SU-DHL-6 (cell line): ENCODE measurements around the gene IL17RC.

ENCODE experiments used
- H2AFZ ChIP-seq: fragments of 200-600 bp; sonication (generic); 2 replicates; pipeline ENCODE4 v1.6.1; 2014; ENCODE audit warnings: low read depth, mild to moderate bottlenecking, moderate library complexity, mixed read lengths, antibody characterized with exemption, low read length; ENCODE audit not compliant: severe bottlenecking
- H3F3A ChIP-seq: fragments of 200-600 bp; shearing (Covaris generic); 2 replicates; pipeline ENCODE4 v1.6.0; 2016; ENCODE audit warnings: antibody characterized with exemption, mild to moderate bottlenecking; ENCODE audit not compliant: insufficient read depth
- H3K27ac ChIP-seq: fragments of 200-600 bp; sonication (generic); 2 replicates; pipeline ENCODE4 v1.5.1; 2016; ENCODE audit warnings: low read depth, mild to moderate bottlenecking, low read length, moderate library complexity, mixed read lengths
- H3K27me3 ChIP-seq: fragments of 200-600 bp; sonication (generic), shearing (Covaris generic); 2 replicates; pipeline ENCODE4 v1.6.0; 2014; ENCODE audit warnings: mild to moderate bottlenecking, low read length
- H3K36me3 ChIP-seq: fragments of 200-600 bp; sonication (generic); 2 replicates; pipeline ENCODE4 v1.6.1; 2014; ENCODE audit warnings: mild to moderate bottlenecking, low read length, mixed read lengths
- H3K4me2 ChIP-seq: fragments of 300-600, 200-600 bp; shearing (Covaris generic), sonication (generic); 2 replicates; pipeline ENCODE4 v1.6.0; 2014; ENCODE audit warnings: low read length, low read depth, mild to moderate bottlenecking; ENCODE audit not compliant: poor library complexity, severe bottlenecking
- H3K4me3 ChIP-seq: fragments of 200-600 bp; sonication (generic); 2 replicates; pipeline ENCODE4 v1.5.1; 2014; ENCODE audit warnings: antibody characterized with exemption, low read length, mild to moderate bottlenecking, mixed read lengths; ENCODE audit not compliant: insufficient read depth, poor library complexity, severe bottlenecking
- H3K79me2 ChIP-seq: fragments of 200-600 bp; sonication (generic); 2 replicates; pipeline ENCODE4 v1.6.1; 2014; ENCODE audit warnings: mild to moderate bottlenecking, low read length, moderate library complexity; ENCODE audit not compliant: insufficient read depth
- H3K9ac ChIP-seq: fragments of 200-600 bp; sonication (generic); 2 replicates; pipeline ENCODE4 v1.7.0; 2014; ENCODE audit warnings: mild to moderate bottlenecking, low read length
- H3K9me2 ChIP-seq: fragments of 200-600 bp; sonication (generic); replicated peaks from 2 replicates; pipeline ENCODE4 v1.6.1; 2014; ENCODE audit warnings: low read length; ENCODE audit not compliant: insufficient read depth
- H3K9me3 ChIP-seq: fragments of 200-600 bp; sonication (generic); 2 replicates; pipeline ENCODE4 v1.6.1; 2014; ENCODE audit warnings: low read length, mixed read lengths; ENCODE audit not compliant: insufficient read depth
- H4K20me1 ChIP-seq: fragments of 200-600 bp; sonication (generic); 2 replicates; pipeline ENCODE4 v1.6.1; 2014; ENCODE audit warnings: low read depth, mild to moderate bottlenecking, antibody characterized with exemption, low read length, moderate library complexity, mixed read lengths
- EZH2phosphoT487 ChIP-seq: fragments of 200-600 bp; sonication (generic), shearing (Covaris generic); conservative IDR thresholded peaks from 2 replicates; pipeline ENCODE4 v1.6.1; 2018; ENCODE audit warnings: mild to moderate bottlenecking, antibody characterized with exemption, low read length, moderate library complexity, mixed read lengths
- TF ChIP-seq, protein P1 (sequence below): fragments of 200-600 bp; sonication (generic); IDR thresholded peaks from one replicate; pipeline ENCODE4 v1.5.1; 2017; ENCODE audit warnings: antibody characterized with exemption, mild to moderate bottlenecking, low read length, moderate library complexity; ENCODE audit not compliant: insufficient read depth, poor library complexity, severe bottlenecking

IL17RC gene

DNA sequence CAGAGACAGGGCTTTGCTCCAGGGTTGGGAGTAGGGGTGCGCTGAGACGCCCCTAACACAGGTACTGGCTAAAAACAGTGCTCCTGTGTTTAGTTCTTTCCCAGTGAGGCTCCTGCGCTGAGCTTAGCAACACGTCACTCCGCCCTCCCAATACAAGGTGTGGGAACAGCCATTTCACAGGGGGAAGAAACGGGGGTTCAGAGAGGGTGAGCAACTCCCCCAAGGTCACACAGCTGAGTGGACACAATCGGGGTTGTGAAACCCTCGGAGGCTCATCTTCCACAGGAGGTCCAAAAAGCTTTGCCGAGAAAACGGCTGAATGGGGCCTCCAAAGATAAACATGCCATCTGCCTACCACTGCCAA lies 34.7 kb downstream of the IL17RC start:
- Histone ChIP-seq H4K20me1 (no peaks in the 10 kb centered on the region), H3K9me2 (no peaks in the 10 kb centered on the region), H3K9me3 (no peaks in the 10 kb centered on the region), H3K36me3 (no peaks in the 10 kb centered on the region), H3F3A (no peaks in the 10 kb centered on the region), H3K27me3 (no peaks in the 10 kb centered on the region), H2AFZ (peak overlapping the region; percentile 81), H3K4me2 (peak overlapping the region; percentile 65), H3K27ac (no peak overlapping the region), H3K9ac (peak overlapping the region; percentile 62), H3K4me3 (peak overlapping the region; percentile 60), H3K79me2 (no peaks in the 10 kb centered on the region)
- TF ChIP-seq EZH2phosphoT487 = no peak
- TF ChIP-seq, protein P1, sequence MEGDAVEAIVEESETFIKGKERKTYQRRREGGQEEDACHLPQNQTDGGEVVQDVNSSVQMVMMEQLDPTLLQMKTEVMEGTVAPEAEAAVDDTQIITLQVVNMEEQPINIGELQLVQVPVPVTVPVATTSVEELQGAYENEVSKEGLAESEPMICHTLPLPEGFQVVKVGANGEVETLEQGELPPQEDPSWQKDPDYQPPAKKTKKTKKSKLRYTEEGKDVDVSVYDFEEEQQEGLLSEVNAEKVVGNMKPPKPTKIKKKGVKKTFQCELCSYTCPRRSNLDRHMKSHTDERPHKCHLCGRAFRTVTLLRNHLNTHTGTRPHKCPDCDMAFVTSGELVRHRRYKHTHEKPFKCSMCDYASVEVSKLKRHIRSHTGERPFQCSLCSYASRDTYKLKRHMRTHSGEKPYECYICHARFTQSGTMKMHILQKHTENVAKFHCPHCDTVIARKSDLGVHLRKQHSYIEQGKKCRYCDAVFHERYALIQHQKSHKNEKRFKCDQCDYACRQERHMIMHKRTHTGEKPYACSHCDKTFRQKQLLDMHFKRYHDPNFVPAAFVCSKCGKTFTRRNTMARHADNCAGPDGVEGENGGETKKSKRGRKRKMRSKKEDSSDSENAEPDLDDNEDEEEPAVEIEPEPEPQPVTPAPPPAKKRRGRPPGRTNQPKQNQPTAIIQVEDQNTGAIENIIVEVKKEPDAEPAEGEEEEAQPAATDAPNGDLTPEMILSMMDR = no peak

DNA sequence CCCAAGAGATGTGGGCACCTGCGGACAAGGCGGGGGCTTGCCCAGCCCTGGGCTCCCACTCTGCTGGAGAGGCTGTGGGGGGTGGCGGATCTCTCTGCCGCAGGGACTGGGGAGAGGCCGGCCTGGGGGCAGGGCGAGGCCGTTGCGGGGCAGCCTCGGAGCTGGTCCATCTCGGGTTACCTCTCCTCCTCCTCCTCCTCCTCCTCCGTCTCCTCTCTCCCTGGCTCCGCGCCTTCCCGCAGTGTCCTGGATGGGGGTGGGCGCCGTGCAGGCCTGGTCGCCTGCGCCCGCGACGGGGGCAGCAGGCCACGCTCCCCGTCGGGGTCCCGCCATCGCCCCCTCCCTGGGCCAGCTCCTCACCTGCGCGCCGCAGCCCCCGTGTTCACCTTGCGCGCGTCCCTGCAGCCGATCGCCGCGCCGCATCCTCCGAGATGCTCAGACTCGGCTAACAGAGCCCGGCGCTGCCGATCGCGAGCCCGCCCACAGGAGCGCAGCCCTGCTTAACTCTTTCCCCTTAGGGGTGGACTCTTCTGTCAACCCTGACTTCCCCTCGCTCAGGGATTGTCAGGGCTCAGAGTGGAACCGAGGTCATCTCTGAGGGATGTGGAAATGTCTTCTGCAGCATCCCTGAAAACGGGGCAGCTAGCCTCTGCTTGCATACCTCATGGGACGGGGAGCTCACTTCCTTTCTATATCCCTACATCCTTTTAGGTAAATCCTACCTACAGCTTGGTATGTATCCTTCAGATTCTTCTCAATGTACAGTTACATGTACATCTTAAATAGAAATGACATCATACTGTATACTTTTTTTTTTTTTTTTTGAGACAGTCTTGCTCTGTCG lies 35.3 kb downstream of the IL17RC start, which contains the start of gene PRRT3:
Gene PRRT3, minus strand, starts transcription at position 447 of the 844 bp plus-strand sequence. CDS start 2,293 bp downstream, outside the sequence.
- Histone ChIP-seq H3K4me2 (peak within 1 kb of the TSS; percentile 65), H2AFZ (peak within 1 kb of the TSS; percentile 81), H3K9me3 (no peaks in the 10 kb centered on the region), H3K9me2 (no peaks in the 10 kb centered on the region), H3K9ac (peak within 1 kb of the TSS; percentile 62), H3K4me3 (peak within 1 kb of the TSS; percentile 60), H3K36me3 (no peaks in the 10 kb centered on the region), H3F3A (no peaks in the 10 kb centered on the region), H3K27me3 (no peaks in the 10 kb centered on the region), H3K79me2 (no peaks in the 10 kb centered on the region), H3K27ac (no peak within 1 kb of the TSS), H4K20me1 (no peaks in the 10 kb centered on the region)
- TF ChIP-seq EZH2phosphoT487 = no peak
- TF ChIP-seq, protein P1 = no peak

DNA sequence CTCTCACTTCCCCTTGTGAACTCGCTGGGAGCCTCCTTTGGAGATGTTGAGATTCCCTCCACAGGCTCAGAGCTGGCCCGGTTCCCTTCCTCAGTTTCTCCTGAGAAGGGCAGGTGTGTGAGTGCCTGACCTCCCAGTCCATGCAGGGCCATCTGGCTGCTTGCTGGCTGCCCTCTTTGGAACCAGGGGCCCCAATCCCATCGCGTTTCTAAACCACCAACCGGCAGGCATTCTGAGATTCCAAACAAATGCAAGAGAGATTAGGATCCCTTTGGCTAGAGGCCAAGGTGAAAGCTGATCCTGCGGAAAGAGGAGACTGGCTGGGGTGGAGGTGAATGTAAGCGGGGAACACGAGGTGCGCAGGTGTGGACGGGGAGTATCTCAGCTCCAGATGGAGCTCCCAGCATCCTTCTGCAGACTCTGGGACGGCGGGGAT lies 38.2 kb downstream of the IL17RC start:
- no peak overlapping the region for H3K27ac ChIP-seq
- no peaks in the 10 kb centered on the region for H3F3A ChIP-seq
- H3K36me3 ChIP-seq = no peaks in the 10 kb centered on the region
- H3K9me2 ChIP-seq = no peaks in the 10 kb centered on the region
- no peak overlapping the region for H2AFZ ChIP-seq
- TF ChIP-seq, protein P1 = no peak
- TF ChIP-seq EZH2phosphoT487 = no peak
- H4K20me1 ChIP-seq = no peaks in the 10 kb centered on the region
- H3K79me2 ChIP-seq = no peaks in the 10 kb centered on the region
- H3K4me3 ChIP-seq = no peak overlapping the region
- H3K9me3 ChIP-seq = no peaks in the 10 kb centered on the region
- no peak overlapping the region for H3K9ac ChIP-seq
- no peaks in the 10 kb centered on the region for H3K27me3 ChIP-seq
- H3K4me2 ChIP-seq = no peak overlapping the region
